ENCODE data around the gene PNPLA6.

PNPLA6 gene

DNA sequence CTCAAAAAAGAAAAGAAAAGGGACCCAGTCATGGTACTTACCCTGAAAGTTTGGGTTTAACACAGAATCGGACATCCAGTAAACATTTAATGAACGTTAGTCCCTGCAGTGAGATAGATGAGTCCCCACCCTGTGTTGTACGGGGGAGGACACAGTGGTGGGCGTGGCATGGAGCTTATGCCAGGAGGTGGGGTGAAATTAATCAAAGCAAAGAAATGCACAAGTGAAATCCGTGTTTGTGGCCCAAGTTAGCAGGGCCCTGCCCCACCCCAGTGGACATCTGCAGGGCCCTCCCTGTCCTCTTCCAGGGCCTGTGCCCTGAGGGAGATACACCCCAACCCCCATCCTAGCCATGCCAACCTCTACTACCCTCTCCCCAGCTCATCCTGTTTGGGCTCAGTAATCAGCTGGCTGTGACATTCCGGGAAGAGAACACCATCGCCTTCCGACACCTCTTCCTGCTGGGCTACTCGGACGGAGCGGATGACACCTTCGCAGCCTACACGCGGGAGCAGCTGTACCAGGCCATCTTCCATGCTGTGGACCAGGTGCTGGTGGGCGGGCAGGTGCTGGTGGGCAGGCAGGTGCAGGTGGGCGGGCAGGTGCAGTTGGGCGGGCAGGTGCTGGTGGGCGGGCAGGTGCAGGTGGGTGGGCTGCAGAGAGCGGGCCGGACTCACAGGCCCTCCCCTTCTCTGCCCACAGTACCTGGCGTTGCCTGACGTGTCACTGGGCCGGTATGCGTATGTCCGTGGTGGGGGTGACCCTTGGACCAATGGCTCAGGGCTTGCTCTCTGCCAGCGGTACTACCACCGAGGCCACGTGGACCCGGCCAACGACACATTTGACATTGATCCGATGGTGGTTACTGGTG lies 9.2 kb upstream of the PNPLA6 start:
- H2AK5ac ChIP-seq (ENCODE audit: low read length, severe bottlenecking): no peak overlapping the region
- H3K79me1 ChIP-seq (replicated peaks; ENCODE audit: low read length, poor library complexity, severe bottlenecking): peaks cover 31% of the 10 kb centered on the region
- no peak overlapping the region for H2BK5ac ChIP-seq (ENCODE audit: low read depth, low read length, poor library complexity, severe bottlenecking)
- no peak overlapping the region for H2AFZ ChIP-seq (ENCODE audit: low read depth, low read length)
- no peak overlapping the region for H3K4me3 ChIP-seq (ENCODE audit: insufficient read depth in 1 of 2, low read depth in 1 of 2, low read length in 2 of 2)
- H3K9ac ChIP-seq (ENCODE audit: low read length): no peak overlapping the region
- H4K8ac ChIP-seq (ENCODE audit: low read length): no peak overlapping the region
- DNase-seq: no peak
- H4K91ac ChIP-seq (ENCODE audit: low read length): no peak overlapping the region
- no peak overlapping the region for H3K27ac ChIP-seq (ENCODE audit: low read length, poor library complexity, severe bottlenecking)
- H3K36me3 ChIP-seq (ENCODE audit: control insufficient read depth in 1 of 2, insufficient read depth in 2 of 2, low read depth in 1 of 2, low read length in 2 of 2): peaks cover 55 to 68% of the 10 kb centered on the region in 2 experiments
- H3K4me1 ChIP-seq (ENCODE audit: control insufficient read depth, insufficient read depth, low read depth, low read length): peaks cover 11% of the 10 kb centered on the region
- H3K14ac ChIP-seq (ENCODE audit: low read length in 2 of 2): no peak overlapping the region
- H3K9me3 ChIP-seq (ENCODE audit: control insufficient read depth, low read length): no peaks in the 10 kb centered on the region
- no peak overlapping the region for H3K18ac ChIP-seq (ENCODE audit: low read depth in 1 of 2, low read length in 2 of 2)
- WGBS: 97% methylated on average over 27 of the region's 31 CpGs
- H2BK120ac ChIP-seq (ENCODE audit: low read depth, low read length): no peak overlapping the region
- H3K4me2 ChIP-seq (ENCODE audit: low read length, poor library complexity, severe bottlenecking): no peak overlapping the region
- H3K4ac ChIP-seq (ENCODE audit: low read depth in 1 of 2, low read length in 2 of 2): no peak overlapping the region
- H3K27me3 ChIP-seq (ENCODE audit: control insufficient read depth in 1 of 2, insufficient read depth in 1 of 2, low read length in 2 of 2): no peaks in the 10 kb centered on the region
- H2BK15ac ChIP-seq (ENCODE audit: low read depth, poor library complexity, severe bottlenecking): no peak overlapping the region
- H2BK12ac ChIP-seq (ENCODE audit: low read length in 2 of 2): no peak overlapping the region
- no peak overlapping the region for H3K23ac ChIP-seq (ENCODE audit: low read length in 2 of 2)

DNA sequence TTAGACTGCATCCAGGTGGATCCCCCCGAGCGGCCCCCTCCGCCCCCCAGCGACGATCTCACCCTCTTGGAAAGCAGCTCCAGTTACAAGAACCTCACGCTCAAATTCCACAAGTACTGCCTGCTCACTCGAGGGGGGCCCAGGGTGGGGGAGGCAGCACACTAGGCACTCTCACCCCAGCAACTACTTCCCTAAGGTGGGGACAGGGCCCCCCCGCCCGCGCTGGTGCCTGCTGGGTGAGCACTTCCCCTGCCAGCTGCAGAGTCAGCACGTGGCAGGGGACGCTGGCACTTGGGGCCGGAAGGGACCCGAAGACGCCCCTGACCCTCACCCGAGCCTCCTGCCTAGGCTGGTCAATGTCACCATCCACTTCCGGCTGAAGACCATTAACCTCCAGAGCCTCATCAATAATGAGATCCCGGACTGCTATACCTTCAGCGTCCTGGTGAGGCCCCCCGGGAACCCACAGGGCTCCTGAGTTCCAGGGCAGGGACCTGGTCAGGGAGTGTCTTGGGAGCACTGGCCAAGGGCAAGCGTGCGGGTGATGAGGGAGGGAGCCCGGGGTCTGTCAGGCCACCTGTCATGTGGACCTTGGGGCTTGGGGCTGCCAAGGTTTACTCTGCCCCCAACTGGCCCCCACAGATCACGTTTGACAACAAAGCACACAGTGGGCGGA lies 7.9 kb upstream of the PNPLA6 start:
- H4K8ac ChIP-seq (ENCODE audit: low read length): no peak overlapping the region
- peaks cover 64 to 77% of the 10 kb centered on the region in 2 experiments for H3K36me3 ChIP-seq (ENCODE audit: control insufficient read depth in 1 of 2, insufficient read depth in 2 of 2, low read depth in 1 of 2, low read length in 2 of 2)
- H2BK12ac ChIP-seq (ENCODE audit: low read length in 2 of 2): no peak overlapping the region
- no peak overlapping the region for H2BK15ac ChIP-seq (ENCODE audit: low read depth, poor library complexity, severe bottlenecking)
- no peak for DNase-seq
- H4K91ac ChIP-seq (ENCODE audit: low read length): no peak overlapping the region
- no peak overlapping the region for H3K4me3 ChIP-seq (ENCODE audit: insufficient read depth in 1 of 2, low read depth in 1 of 2, low read length in 2 of 2)
- no peaks in the 10 kb centered on the region for H3K27me3 ChIP-seq (ENCODE audit: control insufficient read depth in 1 of 2, insufficient read depth in 1 of 2, low read length in 2 of 2)
- no peak overlapping the region for H3K4ac ChIP-seq (ENCODE audit: low read depth in 1 of 2, low read length in 2 of 2)
- no peak overlapping the region for H3K4me2 ChIP-seq (ENCODE audit: low read length, poor library complexity, severe bottlenecking)
- no peak overlapping the region for H2AFZ ChIP-seq (ENCODE audit: low read depth, low read length)
- H3K9me3 ChIP-seq (ENCODE audit: control insufficient read depth, low read length): no peaks in the 10 kb centered on the region
- no peak overlapping the region for H3K18ac ChIP-seq (ENCODE audit: low read depth in 1 of 2, low read length in 2 of 2)
- H3K23ac ChIP-seq (ENCODE audit: low read length in 2 of 2): no peak overlapping the region
- H3K4me1 ChIP-seq (ENCODE audit: control insufficient read depth, insufficient read depth, low read depth, low read length): peaks cover 6% of the 10 kb centered on the region
- no peak overlapping the region for H3K9ac ChIP-seq (ENCODE audit: low read length)
- peaks cover 33% of the 10 kb centered on the region for H3K79me1 ChIP-seq (replicated peaks; ENCODE audit: low read length, poor library complexity, severe bottlenecking)
- no peak overlapping the region for H2AK5ac ChIP-seq (ENCODE audit: low read length, severe bottlenecking)
- H3K27ac ChIP-seq (ENCODE audit: low read length, poor library complexity, severe bottlenecking): no peak overlapping the region
- H2BK5ac ChIP-seq (ENCODE audit: low read depth, low read length, poor library complexity, severe bottlenecking): no peak overlapping the region
- WGBS: 91% methylated on average over 25 of the region's 25 CpGs
- H3K14ac ChIP-seq (ENCODE audit: low read length in 2 of 2): no peak overlapping the region
- H2BK120ac ChIP-seq (ENCODE audit: low read depth, low read length): no peak overlapping the region

DNA sequence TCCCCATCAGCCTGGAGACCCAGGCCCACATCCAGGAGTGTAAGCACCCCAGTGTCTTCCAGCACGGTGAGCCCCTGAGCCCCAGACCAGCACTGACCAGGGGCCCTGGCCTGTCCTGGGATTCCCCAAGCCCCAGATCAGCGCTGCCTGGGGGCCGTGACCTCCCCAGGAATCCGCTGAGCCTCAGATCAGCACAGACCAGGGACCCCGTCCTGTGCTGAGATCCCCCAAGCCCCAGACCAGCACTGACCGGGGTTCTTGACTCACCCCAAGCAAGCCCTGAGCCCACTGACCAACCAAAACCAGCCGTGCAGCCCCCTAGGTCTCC lies 7.4 kb upstream of the PNPLA6 start:
- no peak overlapping the region for H3K4me3 ChIP-seq (ENCODE audit: insufficient read depth in 1 of 2, low read depth in 1 of 2, low read length in 2 of 2)
- H3K27ac ChIP-seq (ENCODE audit: low read length, poor library complexity, severe bottlenecking): no peak overlapping the region
- H3K79me1 ChIP-seq (replicated peaks; ENCODE audit: low read length, poor library complexity, severe bottlenecking): peaks cover 33% of the 10 kb centered on the region
- H2BK12ac ChIP-seq (ENCODE audit: low read length in 2 of 2): no peak overlapping the region
- H3K4me2 ChIP-seq (ENCODE audit: low read length, poor library complexity, severe bottlenecking): no peak overlapping the region
- no peak overlapping the region for H2BK15ac ChIP-seq (ENCODE audit: low read depth, poor library complexity, severe bottlenecking)
- no peak overlapping the region for H2BK5ac ChIP-seq (ENCODE audit: low read depth, low read length, poor library complexity, severe bottlenecking)
- H3K9ac ChIP-seq (ENCODE audit: low read length): no peak overlapping the region
- no peak overlapping the region for H4K8ac ChIP-seq (ENCODE audit: low read length)
- H3K4me1 ChIP-seq (ENCODE audit: control insufficient read depth, insufficient read depth, low read depth, low read length): peaks cover 9% of the 10 kb centered on the region
- DNase-seq: no peak
- H3K14ac ChIP-seq (ENCODE audit: low read length in 2 of 2): no peak overlapping the region
- no peak overlapping the region for H2AFZ ChIP-seq (ENCODE audit: low read depth, low read length)
- H2BK120ac ChIP-seq (ENCODE audit: low read depth, low read length): no peak overlapping the region
- no peak overlapping the region for H3K23ac ChIP-seq (ENCODE audit: low read length in 2 of 2)
- no peak overlapping the region for H3K4ac ChIP-seq (ENCODE audit: low read depth in 1 of 2, low read length in 2 of 2)
- no peaks in the 10 kb centered on the region for H3K27me3 ChIP-seq (ENCODE audit: control insufficient read depth in 1 of 2, insufficient read depth in 1 of 2, low read length in 2 of 2)
- H2AK5ac ChIP-seq (ENCODE audit: low read length, severe bottlenecking): no peak overlapping the region
- no peak overlapping the region for H4K91ac ChIP-seq (ENCODE audit: low read length)
- 94% methylated on average over 7 of the region's 7 CpGs for WGBS
- no peak overlapping the region for H3K18ac ChIP-seq (ENCODE audit: low read depth in 1 of 2, low read length in 2 of 2)
- no peaks in the 10 kb centered on the region for H3K9me3 ChIP-seq (ENCODE audit: control insufficient read depth, low read length)
- H3K36me3 ChIP-seq (ENCODE audit: control insufficient read depth in 1 of 2, insufficient read depth in 2 of 2, low read depth in 1 of 2, low read length in 2 of 2): peaks cover 67 to 82% of the 10 kb centered on the region in 2 experiments

DNA sequence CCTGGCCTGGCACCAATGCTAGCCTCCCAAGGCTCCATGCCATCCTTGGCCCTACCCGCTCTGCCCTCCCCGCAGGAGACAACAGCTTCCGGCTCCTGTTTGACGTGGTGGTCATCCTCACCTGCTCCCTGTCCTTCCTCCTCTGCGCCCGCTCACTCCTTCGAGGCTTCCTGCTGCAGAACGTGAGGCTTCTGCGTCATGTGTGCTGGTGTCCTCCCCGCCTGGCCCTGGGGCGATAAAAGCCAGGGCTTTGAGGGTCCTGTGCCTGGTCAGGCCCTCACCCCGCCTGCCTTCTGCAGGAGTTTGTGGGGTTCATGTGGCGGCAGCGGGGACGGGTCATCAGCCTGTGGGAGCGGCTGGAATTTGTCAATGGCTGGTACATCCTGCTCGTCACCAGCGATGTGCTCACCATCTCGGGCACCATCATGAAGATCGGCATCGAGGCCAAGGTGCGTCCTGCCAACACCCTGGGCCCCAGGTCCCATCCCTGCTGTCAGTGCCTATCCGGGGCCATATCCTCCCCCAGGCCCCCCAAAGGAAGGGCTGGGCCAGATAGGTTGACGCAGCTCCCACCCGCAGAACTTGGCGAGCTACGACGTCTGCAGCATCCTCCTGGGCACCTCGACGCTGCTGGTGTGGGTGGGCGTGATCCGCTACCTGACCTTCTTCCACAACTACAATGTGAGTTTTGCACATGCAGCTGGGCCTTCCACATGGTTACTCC lies 6.8 kb upstream of the PNPLA6 start:
- H2AFZ ChIP-seq (ENCODE audit: low read depth, low read length): no peak overlapping the region
- no peak overlapping the region for H3K9ac ChIP-seq (ENCODE audit: low read length)
- H2AK5ac ChIP-seq (ENCODE audit: low read length, severe bottlenecking): no peak overlapping the region
- H4K91ac ChIP-seq (ENCODE audit: low read length): no peak overlapping the region
- peaks cover 32% of the 10 kb centered on the region for H3K79me1 ChIP-seq (replicated peaks; ENCODE audit: low read length, poor library complexity, severe bottlenecking)
- H4K8ac ChIP-seq (ENCODE audit: low read length): no peak overlapping the region
- H3K4me3 ChIP-seq (ENCODE audit: insufficient read depth in 1 of 2, low read depth in 1 of 2, low read length in 2 of 2): no peak overlapping the region
- H2BK15ac ChIP-seq (ENCODE audit: low read depth, poor library complexity, severe bottlenecking): no peak overlapping the region
- WGBS: 96% methylated on average over 32 of the region's 32 CpGs
- H3K9me3 ChIP-seq (ENCODE audit: control insufficient read depth, low read length): no peaks in the 10 kb centered on the region
- H3K4me1 ChIP-seq (ENCODE audit: control insufficient read depth, insufficient read depth, low read depth, low read length): peaks cover 11% of the 10 kb centered on the region
- H3K18ac ChIP-seq (ENCODE audit: low read depth in 1 of 2, low read length in 2 of 2): no peak overlapping the region
- H3K23ac ChIP-seq (ENCODE audit: low read length in 2 of 2): no peak overlapping the region
- no peak overlapping the region for H2BK5ac ChIP-seq (ENCODE audit: low read depth, low read length, poor library complexity, severe bottlenecking)
- H3K27me3 ChIP-seq (ENCODE audit: control insufficient read depth in 1 of 2, insufficient read depth in 1 of 2, low read length in 2 of 2): no peaks in the 10 kb centered on the region
- no peak overlapping the region for H3K27ac ChIP-seq (ENCODE audit: low read length, poor library complexity, severe bottlenecking)
- no peak for DNase-seq
- H3K4ac ChIP-seq (ENCODE audit: low read depth in 1 of 2, low read length in 2 of 2): no peak overlapping the region
- no peak overlapping the region for H3K14ac ChIP-seq (ENCODE audit: low read length in 2 of 2)
- H2BK12ac ChIP-seq (ENCODE audit: low read length in 2 of 2): no peak overlapping the region
- H3K4me2 ChIP-seq (ENCODE audit: low read length, poor library complexity, severe bottlenecking): no peak overlapping the region
- no peak overlapping the region for H2BK120ac ChIP-seq (ENCODE audit: low read depth, low read length)
- peaks cover 72 to 82% of the 10 kb centered on the region in 2 experiments for H3K36me3 ChIP-seq (ENCODE audit: control insufficient read depth in 1 of 2, insufficient read depth in 2 of 2, low read depth in 1 of 2, low read length in 2 of 2)
